CD4-positive, alpha-beta T cell (primary cell): Measurements from ENCODE around the gene RCL1. TPM values are rescaled to one million over a fixed set of nuclear protein-coding genes. Genes with fewer than 3 reads are reported as not detected.

Source experiments
- ATAC-seq: fragments of 200-7000 bp; cut with Tn5 transposase; one replicate; pipeline ENCODE4 v1.10.0; 2022; ENCODE audit warnings: mild to moderate bottlenecking; ENCODE audit not compliant: poor library complexity
- CTCF ChIA-PET: fragments of 350-600 bp; sonication (Branson Sonifier 250); formaldehyde crosslinking; loops from one replicate; lab custom pipeline; 2021; ENCODE audit warnings: antibody characterized with exemption, inconsistent platforms; lab: Charles Lee
- POLR2A ChIA-PET: fragments of 350-600 bp; sonication (Branson Sonifier 250); formaldehyde crosslinking; loops from one replicate; lab custom pipeline; 2021; ENCODE audit warnings: antibody characterized with exemption, inconsistent platforms; lab: Charles Lee
- DNase-seq, 14 experiments: peaks; one replicate each; pipeline ENCODE4 v3.0.0-alpha.2; 2013 to 2020; ENCODE audit warnings: mixed read lengths in 2 of 14
- H3K27ac ChIP-seq, 2 donors: one replicate each; pipeline versions ENCODE4 v1.5.1 to v1.7.0; 2013; ENCODE audit warnings: low read length in 2 of 2, low read depth in 1 of 2, mild to moderate bottlenecking in 1 of 2
- H3K27me3 ChIP-seq, 2 experiments: 1 replicate in 1 of 2; 2 replicates in 1 of 2; pipeline versions ENCODE4 v1.6.1 to v1.7.0; 2013; ENCODE audit warnings: low read length in 2 of 2, control low read depth in 1 of 2, mild to moderate bottlenecking in 1 of 2, moderate library complexity in 1 of 2; ENCODE audit not compliant: insufficient read depth in 2 of 2, control insufficient read depth in 1 of 2
- H3K36me3 ChIP-seq: one replicate; pipeline ENCODE4 v1.6.1; 2013; ENCODE audit warnings: low read length, control low read depth; ENCODE audit not compliant: insufficient read depth
- H3K4me1 ChIP-seq: one replicate; pipeline ENCODE4 v1.6.1; 2013; ENCODE audit warnings: low read length, control low read depth; ENCODE audit not compliant: insufficient read depth
- H3K4me3 ChIP-seq: one replicate; pipeline ENCODE4 v1.5.1; 2013; ENCODE audit warnings: mild to moderate bottlenecking, low read length, moderate library complexity
- H3K9me3 ChIP-seq, 2 experiments: 1 replicate in 1 of 2; 2 replicates in 1 of 2; pipeline versions ENCODE4 v1.6.1 to v1.7.0; 2013; ENCODE audit warnings: low read length in 2 of 2, mild to moderate bottlenecking in 2 of 2, control low read depth in 1 of 2, moderate library complexity in 1 of 2; ENCODE audit not compliant: control insufficient read depth in 1 of 2, insufficient read depth in 1 of 2
- H3K27ac Mint-ChIP-seq: one replicate; pipeline ENCODE4 v1.8.0; 2020; ENCODE audit warnings: mixed read lengths
- H3K27me3 Mint-ChIP-seq: one replicate; pipeline ENCODE4 v1.8.0; 2021; ENCODE audit warnings: mixed read lengths
- H3K36me3 Mint-ChIP-seq: one replicate; pipeline ENCODE4 v1.8.0; 2021; ENCODE audit warnings: low read depth, mixed read lengths
- H3K4me1 Mint-ChIP-seq: one replicate; pipeline ENCODE4 v1.8.0; 2021; ENCODE audit warnings: low read depth, mixed read lengths
- H3K4me3 Mint-ChIP-seq: one replicate; pipeline ENCODE4 v1.8.0; 2020; ENCODE audit warnings: mild to moderate bottlenecking, mixed read lengths
- H3K9me3 Mint-ChIP-seq: one replicate; pipeline ENCODE4 v1.8.0; 2020; ENCODE audit warnings: mixed read lengths
- CTCF ChIP-seq: fragments of 200-600 bp; IDR thresholded peaks from one replicate; pipeline ENCODE4 v1.8.0; 2022; ENCODE audit warnings: antibody characterized with exemption, mild to moderate bottlenecking
- intact Hi-C, 2 experiments: fragments of 100-400 bp; cut with DNase I in 1 of 2; cut with micrococcal nuclease in 1 of 2; formaldehyde crosslinking; loops; one replicate each; pipeline versions ENCODE4 v1.15.1 to v1.9.0; 2023 to 2025; cut with DNase I, micrococcal nuclease
- total RNA-seq, 174 experiments: library from RNA in 2 of 174; stranded (reverse) in 2 of 174; gene quantifications; one replicate each; pipeline ENCODE4 v1.2.3 and lab custom pipeline; 2021 to 2026

RCL1 gene
- total RNA-seq, 2 experiments from 2014 or later: 33.8 to 35.5 TPM

GRCh38 chr9:4832786-4833579 lies 40.2 kb downstream of the RCL1 start:
- no peak overlapping the region for H3K4me3 Mint-ChIP-seq
- H3K27me3 ChIP-seq: no peaks in the 10 kb centered on the region
- no peaks in the 10 kb centered on the region for H3K4me1 Mint-ChIP-seq
- H3K9me3 ChIP-seq: no peaks in the 10 kb centered on the region
- intact Hi-C loops: no loop called here
- POLR2A ChIA-PET: no interaction called here
- ATAC-seq: no peak
- H3K36me3 ChIP-seq: peaks cover 21% of the 10 kb centered on the region
- H3K27ac Mint-ChIP-seq: no peak overlapping the region
- H3K27me3 Mint-ChIP-seq: no peaks in the 10 kb centered on the region
- no peak overlapping the region for H3K4me3 ChIP-seq
- TF ChIP-seq CTCF: no peak
- no peaks in the 10 kb centered on the region for H3K4me1 ChIP-seq
- no peaks in the 10 kb centered on the region for H3K9me3 Mint-ChIP-seq
- CTCF ChIA-PET: no interaction called here
- peaks cover 48% of the 10 kb centered on the region for H3K36me3 Mint-ChIP-seq
- no peak overlapping the region for H3K27ac ChIP-seq
- DNase-seq: no peak

- Histone ChIP-seq H3K4me1 (no peaks in the 10 kb centered on the region), H3K4me3 (no peak overlapping the region), H3K36me3 (peaks cover 18% of the 10 kb centered on the region), H3K9me3 (no peaks in the 10 kb centered on the region), H3K27me3 (no peaks in the 10 kb centered on the region), H3K27ac (no peak overlapping the region)
- no peak for TF ChIP-seq CTCF
- ATAC-seq (no peak), DNase-seq (no peak)
- no peaks in the 10 kb centered on the region for H3K27me3 Mint-ChIP-seq
- ChIA-PET POLR2A (no interaction called here), CTCF (no interaction called here)
- H3K4me3 Mint-ChIP-seq: no peak overlapping the region
- peaks cover 55% of the 10 kb centered on the region for H3K36me3 Mint-ChIP-seq
- no peaks in the 10 kb centered on the region for H3K9me3 Mint-ChIP-seq
- no peaks in the 10 kb centered on the region for H3K4me1 Mint-ChIP-seq
- intact Hi-C loops: no loop called here
- H3K27ac Mint-ChIP-seq: no peak overlapping the region
Measured at GRCh38 chr9:4833781-4834560, 41.2 kb downstream of the RCL1 start.

- Histone ChIP-seq H3K4me3 (no peak overlapping the region), H3K27ac (no peak overlapping the region), H3K36me3 (peaks cover 21% of the 10 kb centered on the region), H3K4me1 (no peaks in the 10 kb centered on the region), H3K27me3 (no peaks in the 10 kb centered on the region), H3K9me3 (no peaks in the 10 kb centered on the region)
- DNase-seq (no peak), ATAC-seq (no peak)
- intact Hi-C loops: no loop called here
- Mint-ChIP-seq H3K4me1 (no peaks in the 10 kb centered on the region), H3K4me3 (no peak overlapping the region), H3K36me3 (peaks cover 67% of the 10 kb centered on the region), H3K27me3 (no peaks in the 10 kb centered on the region), H3K9me3 (no peaks in the 10 kb centered on the region), H3K27ac (no peak overlapping the region)
- no peak for TF ChIP-seq CTCF
- ChIA-PET POLR2A (no interaction called here), CTCF (no interaction called here)
Measured at GRCh38 chr9:4836676-4837075, 43.9 kb downstream of the RCL1 start.
